ENCODE data around the gene TMEM121B. TPM values are rescaled to one million over a fixed set of nuclear protein-coding genes. Genes with fewer than 3 reads are reported as not detected.
A peak's percentile ranks its signal among the peaks of the same experiment; 100 is the strongest.

The TMEM121B gene
- total RNA-seq, 1 donor from 2014 or later: 1.9 TPM

DNA sequence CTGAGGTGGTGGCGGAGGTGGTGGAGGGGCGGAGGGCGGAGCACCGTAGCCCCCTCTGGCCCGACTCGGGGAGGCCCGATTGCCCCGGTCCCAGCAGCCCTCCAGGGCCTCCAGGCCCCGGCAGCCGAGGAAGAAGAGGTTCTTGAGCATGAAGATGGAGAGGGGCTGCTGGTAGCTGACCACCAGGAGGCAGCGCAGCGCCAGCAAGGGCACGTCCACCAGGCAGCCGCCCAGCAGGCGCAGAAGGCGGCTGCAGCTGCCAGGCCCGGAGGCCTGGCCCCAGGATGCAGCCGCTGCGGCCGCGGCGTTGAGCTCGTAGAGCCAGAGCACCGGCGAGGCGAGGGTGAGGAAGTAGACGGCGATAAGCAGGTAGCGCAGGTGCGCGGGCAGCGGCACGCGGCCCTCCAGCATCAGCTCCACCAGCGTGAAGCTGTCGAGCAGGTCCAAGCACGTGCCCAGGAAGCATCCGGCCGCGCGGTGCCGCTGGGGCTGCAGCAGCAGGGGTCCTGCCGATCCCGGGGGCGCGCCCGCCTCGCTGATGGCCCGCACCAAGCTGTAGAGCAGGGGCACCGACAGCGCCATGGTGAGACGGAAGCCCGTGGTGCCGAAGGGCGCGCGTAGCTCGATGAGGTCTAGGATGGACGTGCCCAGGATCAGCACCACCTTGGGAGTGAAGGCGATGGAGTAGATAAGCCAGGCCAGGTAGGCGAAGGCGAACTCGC, 1.5 kb downstream of the TMEM121B start:
- Histone ChIP-seq H3K4me1 (ENCODE audit: insufficient read depth, low read length) (peaks cover 4% of the 10 kb centered on the region), H3K4me2 (ENCODE audit: low read length) (peak overlapping the region; percentile 88), H3K27me3 (ENCODE audit: insufficient read depth, low read length) (peaks cover 6% of the 10 kb centered on the region), H3K4me3 (ENCODE audit: insufficient read depth, low read depth, low read length) (no peak overlapping the region), H4K20me1 (ENCODE audit: insufficient read depth, low read length) (peaks cover 4% of the 10 kb centered on the region), H3K9ac (ENCODE audit: low read length) (no peak overlapping the region), H3K79me2 (ENCODE audit: insufficient read depth, low read length) (no peaks in the 10 kb centered on the region), H3K9me3 (ENCODE audit: insufficient read depth, low read depth, low read length) (no peaks in the 10 kb centered on the region), H2AFZ (ENCODE audit: low read depth, low read length) (no peak overlapping the region), H3K36me3 (ENCODE audit: insufficient read depth, low read length) (no peaks in the 10 kb centered on the region), H3K27ac (ENCODE audit: low read depth, low read length) (no peak overlapping the region)
- TF ChIP-seq, protein P1, sequence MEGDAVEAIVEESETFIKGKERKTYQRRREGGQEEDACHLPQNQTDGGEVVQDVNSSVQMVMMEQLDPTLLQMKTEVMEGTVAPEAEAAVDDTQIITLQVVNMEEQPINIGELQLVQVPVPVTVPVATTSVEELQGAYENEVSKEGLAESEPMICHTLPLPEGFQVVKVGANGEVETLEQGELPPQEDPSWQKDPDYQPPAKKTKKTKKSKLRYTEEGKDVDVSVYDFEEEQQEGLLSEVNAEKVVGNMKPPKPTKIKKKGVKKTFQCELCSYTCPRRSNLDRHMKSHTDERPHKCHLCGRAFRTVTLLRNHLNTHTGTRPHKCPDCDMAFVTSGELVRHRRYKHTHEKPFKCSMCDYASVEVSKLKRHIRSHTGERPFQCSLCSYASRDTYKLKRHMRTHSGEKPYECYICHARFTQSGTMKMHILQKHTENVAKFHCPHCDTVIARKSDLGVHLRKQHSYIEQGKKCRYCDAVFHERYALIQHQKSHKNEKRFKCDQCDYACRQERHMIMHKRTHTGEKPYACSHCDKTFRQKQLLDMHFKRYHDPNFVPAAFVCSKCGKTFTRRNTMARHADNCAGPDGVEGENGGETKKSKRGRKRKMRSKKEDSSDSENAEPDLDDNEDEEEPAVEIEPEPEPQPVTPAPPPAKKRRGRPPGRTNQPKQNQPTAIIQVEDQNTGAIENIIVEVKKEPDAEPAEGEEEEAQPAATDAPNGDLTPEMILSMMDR (IDR thresholded peaks at IDR 0.05; ENCODE audit: insufficient read depth, low read depth, low read length): no peak
- TF ChIP-seq EZH2 (IDR thresholded peaks at IDR 0.05; ENCODE audit: insufficient read depth, low read length): peak; percentile 57
- H3K36me3 Mint-ChIP-seq (ENCODE audit: low read depth, unreplicated experiment): no peaks in the 10 kb centered on the region
- no peaks in the 10 kb centered on the region for H3K9me3 Mint-ChIP-seq (ENCODE audit: unreplicated experiment)
- no peak overlapping the region for H3K4me3 Mint-ChIP-seq (ENCODE audit: unreplicated experiment)
- FAIRE-seq (no peak), DNase-seq (ENCODE audit: low read depth) (no peak)
- peaks cover 9% of the 10 kb centered on the region for H3K4me1 Mint-ChIP-seq (ENCODE audit: low read depth, unreplicated experiment)
- peaks cover 12% of the 10 kb centered on the region for H3K27me3 Mint-ChIP-seq (ENCODE audit: low read depth, unreplicated experiment)
- H3K27ac Mint-ChIP-seq (ENCODE audit: unreplicated experiment): no peak overlapping the region

- no peaks in the 10 kb centered on the region for H3K36me3 ChIP-seq (ENCODE audit: insufficient read depth, low read length)
- peaks cover 9% of the 10 kb centered on the region for H3K4me1 Mint-ChIP-seq (ENCODE audit: low read depth, unreplicated experiment)
- H2AFZ ChIP-seq (ENCODE audit: low read depth, low read length): no peak overlapping the region
Observed at GRCh38 chr22:17118342-17118741, 2.8 kb downstream of the TMEM121B start.

More at GRCh38 chr22:17118342-17118741, 2.8 kb downstream of the TMEM121B start:
- H3K79me2 ChIP-seq (ENCODE audit: insufficient read depth, low read length): no peaks in the 10 kb centered on the region
- no peaks in the 10 kb centered on the region for H3K9me3 ChIP-seq (ENCODE audit: insufficient read depth, low read depth, low read length)
- Mint-ChIP-seq H3K9me3 (ENCODE audit: unreplicated experiment) (no peaks in the 10 kb centered on the region), H3K27me3 (ENCODE audit: low read depth, unreplicated experiment) (peaks cover 12% of the 10 kb centered on the region), H3K27ac (ENCODE audit: unreplicated experiment) (no peak overlapping the region), H3K36me3 (ENCODE audit: low read depth, unreplicated experiment) (no peaks in the 10 kb centered on the region), H3K4me3 (ENCODE audit: unreplicated experiment) (peak overlapping the region; percentile 66)
- no peak for TF ChIP-seq EZH2 (IDR thresholded peaks at IDR 0.05; ENCODE audit: insufficient read depth, low read length)
- TF ChIP-seq, protein P1 (IDR thresholded peaks at IDR 0.05; ENCODE audit: insufficient read depth, low read depth, low read length): no peak
- no peak overlapping the region for H3K27ac ChIP-seq (ENCODE audit: low read depth, low read length)
- H3K4me1 ChIP-seq (ENCODE audit: insufficient read depth, low read length): peaks cover 4% of the 10 kb centered on the region
- H3K9ac ChIP-seq (ENCODE audit: low read length): no peak overlapping the region
- no peak overlapping the region for H3K4me2 ChIP-seq (ENCODE audit: low read length)
- H3K27me3 ChIP-seq (ENCODE audit: insufficient read depth, low read length): peaks cover 6% of the 10 kb centered on the region
- H3K4me3 ChIP-seq (ENCODE audit: insufficient read depth, low read depth, low read length): no peak overlapping the region
- no peak for DNase-seq (ENCODE audit: low read depth)
- FAIRE-seq: no peak
- peaks cover 4% of the 10 kb centered on the region for H4K20me1 ChIP-seq (ENCODE audit: insufficient read depth, low read length)
